HepG2 (cell line): ENCODE measurements around the gene TMEM131. TPM values are rescaled to one million over a fixed set of nuclear protein-coding genes. Genes with fewer than 3 reads are reported as not detected.

Source experiments
- polyA plus RNA-seq, 8 experiments: library from polyadenylated mRNA; depleted of rRNA in 3 of 8; stranded (reverse) in 7 of 8; unstranded in 1 of 8; fragments of >200 nt; fragmentation: Illumina TruSeq in 4 of 8; extraction: Trizol in 4 of 8; gene quantifications; 2 replicates each; pipeline versions ENCODE4 v1.2.1 to v1.2.3, GENCODE V29; 2011 to 2016; ENCODE audit warnings: low read depth in 4 of 8, missing spikeins in 1 of 8, mixed read lengths in 1 of 8; ENCODE audit not compliant: insufficient read depth in 1 of 8
- small RNA-seq, 3 experiments: library from RNA; depleted of rRNA; stranded (forward); fragments of <200 nt; gene quantifications; one replicate each; pipeline ENCODE3, GENCODE V24; 2012; ENCODE audit warnings: low read depth in 2 of 3, low replicate concordance in 1 of 3; ENCODE audit not compliant: insufficient read length in 3 of 3, insufficient read depth in 2 of 3
- total RNA-seq, 5 experiments: library from RNA; depleted of rRNA; stranded (reverse); fragments of >200 nt; fragmentation: Illumina TruSeq; extraction: Trizol; gene quantifications; 2 replicates each; pipeline ENCODE4 v1.2.3, GENCODE V29; 2016; ENCODE audit warnings: low read depth in 1 of 5

Gene TMEM131
- total and polyA plus RNA-seq, 2 of the 13 experiments (the other 11 are each of a cell fraction or from before 2014, with no cell fraction given): 17.9 to 19.5 TPM

Small RNAs within 50 kb of the gene (small RNA-seq; reads per million reads assigned to genes)
- gene HMGN1P36: 0 reads per million in 3 experiments
- gene RNU7-96P: 0 reads per million in 3 experiments

Other genes starting within 250 kb of the TMEM131 start
- gene VWA3B, start 91.2 kb upstream of the TMEM131 start, total RNA-seq (2016; rRNA removed; fragmentation: Illumina TruSeq; extraction: Trizol): not detected in 2 replicates
- gene VWA3B, start 91.2 kb upstream of the TMEM131 start, polyA plus RNA-seq (2011; rRNA removed): not detected in 2 replicates